Glutamatergic neuron (in vitro differentiated cells): ENCODE data around the gene NR1D2. TPM values are rescaled to one million over a fixed set of nuclear protein-coding genes. Genes with fewer than 3 reads are reported as not detected.

ENCODE experiments used
- DNase-seq: peaks from one replicate; pipeline ENCODE4 v3.0.0; 2022
- H3K27ac Mint-ChIP-seq: one replicate; pipeline ENCODE4 v1.8.0; 2020; ENCODE audit warnings: mild to moderate bottlenecking, mixed read lengths, inconsistent platforms; ENCODE audit not compliant: unreplicated experiment
- H3K27me3 Mint-ChIP-seq: one replicate; pipeline ENCODE4 v1.8.0; 2020; ENCODE audit warnings: mild to moderate bottlenecking, moderate library complexity, mixed read lengths, inconsistent platforms; ENCODE audit not compliant: unreplicated experiment
- H3K36me3 Mint-ChIP-seq: one replicate; pipeline ENCODE4 v1.8.0; 2020; ENCODE audit warnings: mild to moderate bottlenecking, mixed read lengths, inconsistent platforms; ENCODE audit not compliant: unreplicated experiment
- H3K4me1 Mint-ChIP-seq: one replicate; pipeline ENCODE4 v1.8.0; 2020; ENCODE audit warnings: mild to moderate bottlenecking, low read depth, mixed read lengths, inconsistent platforms; ENCODE audit not compliant: unreplicated experiment
- H3K4me3 Mint-ChIP-seq: one replicate; pipeline ENCODE4 v1.8.0; 2020; ENCODE audit warnings: mild to moderate bottlenecking, mixed read lengths, inconsistent platforms; ENCODE audit not compliant: unreplicated experiment
- H3K9me3 Mint-ChIP-seq: one replicate; pipeline ENCODE4 v1.8.0; 2020; ENCODE audit warnings: mild to moderate bottlenecking, moderate library complexity, mixed read lengths, inconsistent platforms; ENCODE audit not compliant: unreplicated experiment
- total RNA-seq: library from RNA; stranded (reverse); fragmentation: NEBNext Ultra II Directional; extraction: Animal tissue kit (Norgen Biotek cat#: 25700); gene quantifications from one replicate; pipeline ENCODE4 v1.2.1, GENCODE V29; 2021; ENCODE audit not compliant: unreplicated experiment
- TF ChIP-seq, protein P1 (sequence below): fragments of 200-600 bp; sonication (generic); IDR thresholded peaks from one replicate; pipeline ENCODE4 v1.5.0; 2021; ENCODE audit not compliant: partially characterized antibody, unreplicated experiment

NR1D2 gene
- total RNA-seq, 1 donor from 2014 or later = 10.1 TPM

DNA sequence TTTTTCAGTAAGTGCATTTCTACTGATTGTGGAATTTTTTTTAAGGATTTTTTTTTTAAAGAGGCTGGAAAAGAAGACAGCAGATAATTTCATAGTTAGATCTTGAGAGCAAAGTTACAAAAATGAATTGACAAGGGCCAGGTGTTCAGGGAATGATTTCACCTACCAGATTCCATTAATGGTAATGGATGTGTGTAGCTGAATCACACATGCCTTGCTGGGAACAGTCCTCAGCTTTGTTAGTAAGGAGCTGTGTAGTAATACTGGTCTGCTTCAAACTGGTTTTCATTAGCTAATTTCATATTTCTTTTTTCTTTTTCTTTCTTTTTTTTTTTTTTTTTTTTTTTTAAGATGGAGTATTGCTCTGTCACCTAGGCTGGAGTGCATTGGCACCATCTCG, 16.0 kb downstream of the NR1D2 start:
- no peaks in the 10 kb centered on the region for H3K36me3 Mint-ChIP-seq
- DNase-seq = no peak
- H3K27me3 Mint-ChIP-seq = no peaks in the 10 kb centered on the region
- H3K9me3 Mint-ChIP-seq = no peaks in the 10 kb centered on the region
- H3K27ac Mint-ChIP-seq = no peak overlapping the region
- H3K4me3 Mint-ChIP-seq = no peak overlapping the region
- TF ChIP-seq, protein P1, sequence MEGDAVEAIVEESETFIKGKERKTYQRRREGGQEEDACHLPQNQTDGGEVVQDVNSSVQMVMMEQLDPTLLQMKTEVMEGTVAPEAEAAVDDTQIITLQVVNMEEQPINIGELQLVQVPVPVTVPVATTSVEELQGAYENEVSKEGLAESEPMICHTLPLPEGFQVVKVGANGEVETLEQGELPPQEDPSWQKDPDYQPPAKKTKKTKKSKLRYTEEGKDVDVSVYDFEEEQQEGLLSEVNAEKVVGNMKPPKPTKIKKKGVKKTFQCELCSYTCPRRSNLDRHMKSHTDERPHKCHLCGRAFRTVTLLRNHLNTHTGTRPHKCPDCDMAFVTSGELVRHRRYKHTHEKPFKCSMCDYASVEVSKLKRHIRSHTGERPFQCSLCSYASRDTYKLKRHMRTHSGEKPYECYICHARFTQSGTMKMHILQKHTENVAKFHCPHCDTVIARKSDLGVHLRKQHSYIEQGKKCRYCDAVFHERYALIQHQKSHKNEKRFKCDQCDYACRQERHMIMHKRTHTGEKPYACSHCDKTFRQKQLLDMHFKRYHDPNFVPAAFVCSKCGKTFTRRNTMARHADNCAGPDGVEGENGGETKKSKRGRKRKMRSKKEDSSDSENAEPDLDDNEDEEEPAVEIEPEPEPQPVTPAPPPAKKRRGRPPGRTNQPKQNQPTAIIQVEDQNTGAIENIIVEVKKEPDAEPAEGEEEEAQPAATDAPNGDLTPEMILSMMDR = no peak
- no peaks in the 10 kb centered on the region for H3K4me1 Mint-ChIP-seq

DNA sequence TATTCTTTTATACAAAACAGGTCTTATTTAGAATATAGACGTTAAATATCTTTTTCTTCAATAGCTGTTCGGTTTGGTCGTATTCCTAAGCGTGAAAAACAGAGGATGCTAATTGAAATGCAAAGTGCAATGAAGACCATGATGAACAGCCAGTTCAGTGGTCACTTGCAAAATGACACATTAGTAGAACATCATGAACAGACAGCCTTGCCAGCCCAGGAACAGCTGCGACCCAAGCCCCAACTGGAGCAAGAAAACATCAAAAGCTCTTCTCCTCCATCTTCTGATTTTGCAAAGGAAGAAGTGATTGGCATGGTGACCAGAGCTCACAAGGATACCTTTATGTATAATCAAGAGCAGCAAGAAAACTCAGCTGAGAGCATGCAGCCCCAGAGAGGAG, 16.8 kb downstream of the NR1D2 start:
- Mint-ChIP-seq H3K4me1 (no peaks in the 10 kb centered on the region), H3K27ac (no peak overlapping the region), H3K36me3 (no peaks in the 10 kb centered on the region), H3K4me3 (no peak overlapping the region), H3K9me3 (no peaks in the 10 kb centered on the region), H3K27me3 (no peaks in the 10 kb centered on the region)
- DNase-seq = no peak
- TF ChIP-seq, protein P1 = no peak

DNA sequence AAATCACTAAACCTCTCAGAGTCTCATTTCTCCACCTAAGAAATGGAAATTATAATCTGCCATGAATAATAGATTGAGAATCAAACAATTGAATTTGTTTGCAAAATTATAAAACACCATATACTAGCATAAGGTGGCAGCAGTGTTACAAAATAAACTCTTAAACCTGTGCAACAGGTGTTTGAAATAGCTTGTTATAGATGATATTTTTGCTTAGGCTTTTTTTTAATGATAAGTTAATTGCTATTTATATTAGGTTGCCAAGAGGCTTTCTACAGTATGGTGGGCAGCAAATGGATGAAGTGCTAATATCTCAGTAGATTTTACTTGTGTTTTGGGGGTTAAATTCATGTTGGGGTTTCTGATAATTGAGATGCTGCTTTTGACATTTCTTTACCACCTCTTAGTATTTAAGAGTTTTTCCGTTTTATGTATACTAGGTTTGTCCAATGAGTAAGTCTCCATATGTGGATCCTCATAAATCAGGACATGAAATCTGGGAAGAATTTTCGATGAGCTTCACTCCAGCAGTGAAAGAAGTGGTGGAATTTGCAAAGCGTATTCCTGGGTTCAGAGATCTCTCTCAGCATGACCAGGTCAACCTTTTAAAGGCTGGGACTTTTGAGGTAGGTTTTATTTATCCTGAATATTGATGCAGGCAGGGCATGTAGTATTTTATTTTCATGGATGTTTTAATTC, 19.6 kb downstream of the NR1D2 start:
- Mint-ChIP-seq H3K4me3 (no peak overlapping the region), H3K36me3 (no peaks in the 10 kb centered on the region), H3K27me3 (no peaks in the 10 kb centered on the region), H3K27ac (no peak overlapping the region), H3K4me1 (no peaks in the 10 kb centered on the region), H3K9me3 (no peaks in the 10 kb centered on the region)
- DNase-seq = no peak
- TF ChIP-seq, protein P1 = no peak

DNA sequence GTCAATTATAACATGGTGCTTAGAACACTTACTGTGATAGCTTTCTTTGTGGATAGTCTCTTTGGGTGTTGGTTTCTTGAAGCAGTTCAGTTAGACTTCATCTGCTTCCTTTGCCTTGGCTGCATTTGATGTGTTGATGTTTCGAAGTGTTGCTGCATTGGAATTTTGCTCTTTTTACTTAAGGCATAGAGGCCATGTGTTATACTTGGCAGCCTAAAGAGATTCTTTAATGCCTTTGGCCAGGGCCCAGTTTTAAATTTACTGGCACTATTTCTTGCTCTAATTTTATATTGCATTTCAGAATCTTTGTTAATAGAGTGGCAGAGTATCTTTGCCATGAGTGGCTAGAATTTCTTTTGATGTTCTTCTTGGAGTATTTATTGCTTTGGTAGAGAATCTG, 21.2 kb downstream of the NR1D2 start:
- DNase-seq = no peak
- H3K4me3 Mint-ChIP-seq = no peak overlapping the region
- H3K27me3 Mint-ChIP-seq = no peaks in the 10 kb centered on the region
- no peaks in the 10 kb centered on the region for H3K36me3 Mint-ChIP-seq
- TF ChIP-seq, protein P1 = no peak
- H3K27ac Mint-ChIP-seq = no peak overlapping the region
- no peaks in the 10 kb centered on the region for H3K4me1 Mint-ChIP-seq
- H3K9me3 Mint-ChIP-seq = no peaks in the 10 kb centered on the region

DNA sequence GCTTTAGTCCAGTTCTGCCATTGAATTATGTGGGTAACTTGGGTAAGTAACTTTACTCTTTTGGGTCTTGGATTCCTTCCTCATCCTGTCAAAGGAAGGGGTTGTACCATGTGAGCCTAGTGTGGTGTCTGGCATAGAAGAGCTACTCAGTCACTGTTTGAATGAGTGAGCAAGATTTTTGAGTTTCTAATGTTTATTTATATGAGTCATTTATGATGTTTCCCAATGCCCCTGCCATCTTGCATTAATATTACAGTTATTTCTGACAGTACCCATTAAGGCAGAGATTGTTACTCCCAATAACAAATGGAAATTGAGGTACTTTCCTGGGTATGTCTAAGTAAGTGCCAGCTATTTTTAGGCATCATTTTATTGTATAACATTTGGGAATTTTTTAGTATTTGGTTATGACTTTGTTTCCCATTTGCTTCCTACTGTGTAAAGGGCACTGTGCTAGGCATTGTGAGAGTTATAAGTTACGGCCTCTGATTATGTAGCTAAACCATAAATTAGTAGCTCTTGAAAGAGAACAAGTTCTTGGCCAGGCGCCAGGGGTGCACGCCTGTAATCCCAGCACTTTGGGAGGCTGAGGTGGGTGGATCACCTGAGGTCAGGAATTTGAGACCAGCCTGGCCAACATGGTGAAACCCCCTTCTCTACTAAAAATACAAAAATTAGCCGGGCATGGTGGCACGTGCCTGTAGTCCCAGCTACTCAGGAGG, 23.5 kb downstream of the NR1D2 start:
- no peak overlapping the region for H3K27ac Mint-ChIP-seq
- H3K4me3 Mint-ChIP-seq = no peak overlapping the region
- TF ChIP-seq, protein P1 = no peak
- H3K36me3 Mint-ChIP-seq = no peaks in the 10 kb centered on the region
- no peaks in the 10 kb centered on the region for H3K9me3 Mint-ChIP-seq
- no peak for DNase-seq
- H3K4me1 Mint-ChIP-seq = no peaks in the 10 kb centered on the region
- no peaks in the 10 kb centered on the region for H3K27me3 Mint-ChIP-seq
